PC-9 (cell line): ENCODE measurements around the gene PHLPP1. TPM values are rescaled to one million over a fixed set of nuclear protein-coding genes. Genes with fewer than 3 reads are reported as not detected.

Experiments used
- BruUV-seq: library from RNA; stranded (reverse); fragments of 400-500 nt; replicated peaks from 2 replicates; lab custom pipeline; 2021; lab: Mats Ljungman, UMichigan
- CTCF ChIA-PET: fragments of 300-600 bp; sonication (Branson Sonifier 250); formaldehyde crosslinking; loops from one replicate; lab custom pipeline; 2022; ENCODE audit warnings: antibody characterized with exemption; lab: Charles Lee
- POLR2A ChIA-PET: fragments of 300-600 bp; sonication (Branson Sonifier 250); formaldehyde crosslinking; loops from one replicate; lab custom pipeline; 2022; ENCODE audit warnings: antibody characterized with exemption; ENCODE audit not compliant: unreplicated experiment; lab: Charles Lee
- DNase-seq, 2 experiments: peaks; one replicate each; pipeline versions ENCODE4 v3.0.0 to v3.0.0-alpha.2; 2015 to 2022; ENCODE audit warnings: mixed read lengths in 1 of 2
- H2AFZ ChIP-seq: fragments of 200-600 bp; sonication (generic); 2 replicates; pipeline ENCODE4 v1.8.1; 2017; ENCODE audit warnings: antibody characterized with exemption
- H3F3A ChIP-seq: fragments of 200-600 bp; sonication (generic); 2 replicates; pipeline ENCODE4 v1.8.1; 2017; ENCODE audit warnings: antibody characterized with exemption, mild to moderate bottlenecking, low read depth; ENCODE audit not compliant: insufficient read depth
- H3K27ac ChIP-seq: fragments of 200-600 bp; sonication (generic); 2 replicates; pipeline ENCODE4 v1.6.1; 2016; ENCODE audit warnings: mixed run types
- H3K27me3 ChIP-seq: fragments of 200-600 bp; sonication (generic); 2 replicates; pipeline ENCODE4 v1.6.1; 2016; ENCODE audit warnings: low read depth, mixed run types; ENCODE audit not compliant: insufficient read depth
- H3K36me3 ChIP-seq: fragments of 200-600 bp; sonication (generic); 2 replicates; pipeline ENCODE4 v1.6.1; 2016; ENCODE audit warnings: low read depth, mixed run types
- H3K4me1 ChIP-seq: fragments of 200-600 bp; sonication (generic); replicated peaks from 2 replicates; pipeline ENCODE4 v1.6.1; 2016; ENCODE audit warnings: mixed run types; ENCODE audit not compliant: insufficient read depth
- H3K4me2 ChIP-seq: fragments of 200-600 bp; sonication (generic); 2 replicates; pipeline ENCODE4 v1.6.1; 2017; ENCODE audit warnings: mixed run types
- H3K4me3 ChIP-seq: fragments of 200-600 bp; sonication (generic); 2 replicates; pipeline ENCODE4 v1.6.1; 2016; ENCODE audit warnings: mixed run types
- H3K79me2 ChIP-seq: fragments of 200-600 bp; sonication (generic); 2 replicates; pipeline ENCODE4 v1.6.1; 2017; ENCODE audit warnings: low read depth, mixed run types
- H3K9me2 ChIP-seq: fragments of 200-600 bp; sonication (generic); 2 replicates; pipeline ENCODE4 v1.8.1; 2017; ENCODE audit warnings: mild to moderate bottlenecking; ENCODE audit not compliant: insufficient read depth
- H3K9me3 ChIP-seq: fragments of 200-600 bp; sonication (generic); 2 replicates; pipeline ENCODE4 v1.8.1; 2016; ENCODE audit warnings: low read depth; ENCODE audit not compliant: insufficient read depth
- H4K20me1 ChIP-seq: fragments of 200-600 bp; sonication (generic); 2 replicates; pipeline ENCODE4 v1.8.1; 2017; ENCODE audit not compliant: insufficient read depth
- EZH2 ChIP-seq: fragments of 200-600 bp; sonication (generic); IDR thresholded peaks from 2 replicates; pipeline ENCODE4 v1.8.0; 2017; ENCODE audit warnings: antibody characterized with exemption, low read depth
- intact Hi-C: fragments of 100-400 bp; cut with micrococcal nuclease; formaldehyde crosslinking; loops from one replicate; pipeline ENCODE4 v1.10.0; 2022; ENCODE audit not compliant: unreplicated experiment
- total RNA-seq: library from RNA; stranded (reverse); gene quantifications from 2 replicates; pipeline ENCODE4 v1.2.3, GENCODE V29; 2021
- TF ChIP-seq, protein P1 (sequence below): fragments of 200-600 bp; sonication (generic); conservative IDR thresholded peaks from 2 replicates; pipeline ENCODE4 v1.6.1; 2017; ENCODE audit warnings: mixed run types, antibody characterized with exemption, mild to moderate bottlenecking, moderate library complexity

The PHLPP1 gene
- total RNA-seq, 1 experiment from 2014 or later, result 21.1 TPM

DNA sequence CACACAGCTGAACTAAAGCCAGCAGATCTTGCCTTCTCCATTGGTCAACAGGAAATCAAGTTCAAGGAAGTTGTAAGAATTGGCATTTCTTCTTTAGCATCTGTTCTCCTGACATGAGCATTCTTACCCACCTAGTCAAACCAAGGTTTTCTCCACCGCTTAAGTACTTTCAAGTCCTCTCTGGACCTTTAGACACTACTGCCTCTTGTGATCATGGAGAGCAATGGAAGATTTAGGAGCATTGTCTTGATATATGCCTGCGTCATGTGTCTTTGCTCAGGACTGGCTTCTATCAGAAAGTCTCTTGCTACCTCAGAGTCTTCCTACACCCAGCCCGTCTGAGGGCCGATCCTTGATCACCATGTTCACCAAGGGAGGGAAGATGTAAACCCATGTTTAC lies 262.2 kb downstream of the PHLPP1 start:
- POLR2A ChIA-PET, result no interaction called here
- no TSS peak for BruUV-seq
- CTCF ChIA-PET, result interaction anchor here (0.6 kb wide), 1 partner anchor 652 kb away, joined by 3 read pairs; the partner anchor contains the start of gene TNFRSF11A
- Histone ChIP-seq H3K27me3 (no peaks in the 10 kb centered on the region), H3K9me3 (no peaks in the 10 kb centered on the region), H3K9me2 (no peaks in the 10 kb centered on the region), H3K27ac (no peak overlapping the region), H3K4me1 (peaks cover 7% of the 10 kb centered on the region), H3K79me2 (no peaks in the 10 kb centered on the region), H3K36me3 (peaks cover 11% of the 10 kb centered on the region; the same call in 1 of the 2 replicates), H3K4me2 (no peak overlapping the region), H4K20me1 (no peaks in the 10 kb centered on the region), H3K4me3 (no peak overlapping the region), H2AFZ (no peak overlapping the region), H3F3A (0 out of 2 replicates have a peak, but pooled peaks cover 3% of the 10 kb centered on the region)
- no peak for TF ChIP-seq EZH2
- TF ChIP-seq, protein P1, sequence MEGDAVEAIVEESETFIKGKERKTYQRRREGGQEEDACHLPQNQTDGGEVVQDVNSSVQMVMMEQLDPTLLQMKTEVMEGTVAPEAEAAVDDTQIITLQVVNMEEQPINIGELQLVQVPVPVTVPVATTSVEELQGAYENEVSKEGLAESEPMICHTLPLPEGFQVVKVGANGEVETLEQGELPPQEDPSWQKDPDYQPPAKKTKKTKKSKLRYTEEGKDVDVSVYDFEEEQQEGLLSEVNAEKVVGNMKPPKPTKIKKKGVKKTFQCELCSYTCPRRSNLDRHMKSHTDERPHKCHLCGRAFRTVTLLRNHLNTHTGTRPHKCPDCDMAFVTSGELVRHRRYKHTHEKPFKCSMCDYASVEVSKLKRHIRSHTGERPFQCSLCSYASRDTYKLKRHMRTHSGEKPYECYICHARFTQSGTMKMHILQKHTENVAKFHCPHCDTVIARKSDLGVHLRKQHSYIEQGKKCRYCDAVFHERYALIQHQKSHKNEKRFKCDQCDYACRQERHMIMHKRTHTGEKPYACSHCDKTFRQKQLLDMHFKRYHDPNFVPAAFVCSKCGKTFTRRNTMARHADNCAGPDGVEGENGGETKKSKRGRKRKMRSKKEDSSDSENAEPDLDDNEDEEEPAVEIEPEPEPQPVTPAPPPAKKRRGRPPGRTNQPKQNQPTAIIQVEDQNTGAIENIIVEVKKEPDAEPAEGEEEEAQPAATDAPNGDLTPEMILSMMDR, result no peak
- DNase-seq, result no peak
- intact Hi-C loops, result no loop called here

DNA sequence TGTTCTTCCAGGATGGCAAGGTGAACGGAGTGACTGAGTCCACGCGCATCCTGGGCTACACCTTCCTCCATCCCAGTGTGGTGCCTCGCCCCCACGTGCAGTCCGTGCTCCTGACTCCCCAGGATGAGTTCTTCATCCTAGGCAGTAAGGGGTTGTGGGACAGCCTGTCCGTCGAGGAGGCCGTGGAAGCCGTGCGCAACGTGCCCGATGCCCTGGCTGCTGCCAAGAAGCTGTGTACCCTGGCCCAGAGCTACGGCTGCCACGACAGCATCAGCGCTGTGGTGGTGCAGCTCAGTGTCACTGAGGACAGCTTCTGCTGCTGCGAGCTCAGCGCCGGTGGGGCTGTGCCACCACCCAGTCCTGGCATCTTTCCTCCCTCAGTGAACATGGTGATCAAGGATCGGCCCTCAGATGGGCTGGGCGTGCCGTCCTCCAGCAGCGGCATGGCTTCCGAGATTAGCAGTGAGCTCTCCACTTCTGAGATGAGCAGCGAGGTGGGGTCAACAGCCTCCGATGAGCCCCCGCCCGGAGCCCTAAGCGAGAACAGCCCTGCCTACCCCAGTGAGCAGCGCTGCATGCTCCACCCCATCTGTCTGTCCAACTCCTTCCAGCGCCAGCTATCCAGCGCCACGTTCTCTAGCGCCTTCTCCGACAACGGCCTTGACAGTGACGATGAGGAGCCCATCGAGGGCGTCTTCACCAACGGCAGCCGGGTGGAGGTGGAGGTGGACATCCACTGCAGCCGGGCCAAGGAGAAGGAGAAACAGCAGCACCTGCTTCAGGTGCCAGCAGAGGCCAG lies 263.1 kb downstream of the PHLPP1 start:
- BruUV-seq, result no TSS peak
- intact Hi-C loops, result no loop called here

GRCh38 chr18:62979176-62979575 lies 263.8 kb downstream of the PHLPP1 start:
- peaks cover 11% of the 10 kb centered on the region; the same call in 1 of the 2 replicates for H3K36me3 ChIP-seq
- no peaks in the 10 kb centered on the region for H3K9me3 ChIP-seq
- no peaks in the 10 kb centered on the region for H3K9me2 ChIP-seq
- BruUV-seq, result no TSS peak
- H2AFZ ChIP-seq, result no peak overlapping the region
- peak in 1 of 2 experiments; percentile 65 for DNase-seq
- H3K79me2 ChIP-seq, result no peaks in the 10 kb centered on the region
- 0 out of 2 replicates have a peak, but pooled peaks cover 3% of the 10 kb centered on the region for H3F3A ChIP-seq
- no peak overlapping the region for H3K4me3 ChIP-seq
- ChIA-PET POLR2A (no interaction called here), CTCF (no interaction called here)
- peak overlapping the region; percentile 32; the same call in 1 of the 2 replicates for H3K27ac ChIP-seq
- no peaks in the 10 kb centered on the region for H3K27me3 ChIP-seq
- no peak for TF ChIP-seq EZH2
- TF ChIP-seq, protein P1, result no peak
- peaks cover 7% of the 10 kb centered on the region for H3K4me1 ChIP-seq
- H4K20me1 ChIP-seq, result no peaks in the 10 kb centered on the region
- H3K4me2 ChIP-seq, result 0 out of 2 replicates have a peak overlapping the region, but pooled peaks have one; percentile 10
- intact Hi-C loops, result no loop called here

More for the DNA sequence above, 263.1 kb downstream of the PHLPP1 start:
- no peak for DNase-seq
- Histone ChIP-seq H3K36me3 (peaks cover 11% of the 10 kb centered on the region; the same call in 1 of the 2 replicates), H3K27ac (no peak overlapping the region), H3K4me2 (no peak overlapping the region), H3K4me1 (peaks cover 7% of the 10 kb centered on the region), H3K9me3 (no peaks in the 10 kb centered on the region), H3K79me2 (no peaks in the 10 kb centered on the region), H3K4me3 (no peak overlapping the region), H3F3A (0 out of 2 replicates have a peak, but pooled peaks cover 3% of the 10 kb centered on the region), H3K9me2 (no peaks in the 10 kb centered on the region), H4K20me1 (no peaks in the 10 kb centered on the region), H2AFZ (no peak overlapping the region), H3K27me3 (no peaks in the 10 kb centered on the region)
- TF ChIP-seq, protein P1, result no peak
- TF ChIP-seq EZH2, result no peak
- ChIA-PET POLR2A (no interaction called here), CTCF (no interaction called here)
